Loucy (cell line): ENCODE data around the gene EPS8L3.

Experiments used
- EZH2phosphoT487 ChIP-seq: fragments of 200-600 bp; IDR thresholded peaks from 2 replicates; pipeline ENCODE4 v1.6.1; 2018; ENCODE audit warnings: antibody characterized with exemption, mild to moderate bottlenecking, moderate library complexity, borderline replicate concordance
- TF ChIP-seq, protein P1 (sequence below): fragments of 200-600 bp; sonication (generic); conservative IDR thresholded peaks from 2 replicates; pipeline ENCODE4 v1.5.1; 2014; ENCODE audit warnings: mild to moderate bottlenecking, antibody characterized with exemption, low read length

DNA sequence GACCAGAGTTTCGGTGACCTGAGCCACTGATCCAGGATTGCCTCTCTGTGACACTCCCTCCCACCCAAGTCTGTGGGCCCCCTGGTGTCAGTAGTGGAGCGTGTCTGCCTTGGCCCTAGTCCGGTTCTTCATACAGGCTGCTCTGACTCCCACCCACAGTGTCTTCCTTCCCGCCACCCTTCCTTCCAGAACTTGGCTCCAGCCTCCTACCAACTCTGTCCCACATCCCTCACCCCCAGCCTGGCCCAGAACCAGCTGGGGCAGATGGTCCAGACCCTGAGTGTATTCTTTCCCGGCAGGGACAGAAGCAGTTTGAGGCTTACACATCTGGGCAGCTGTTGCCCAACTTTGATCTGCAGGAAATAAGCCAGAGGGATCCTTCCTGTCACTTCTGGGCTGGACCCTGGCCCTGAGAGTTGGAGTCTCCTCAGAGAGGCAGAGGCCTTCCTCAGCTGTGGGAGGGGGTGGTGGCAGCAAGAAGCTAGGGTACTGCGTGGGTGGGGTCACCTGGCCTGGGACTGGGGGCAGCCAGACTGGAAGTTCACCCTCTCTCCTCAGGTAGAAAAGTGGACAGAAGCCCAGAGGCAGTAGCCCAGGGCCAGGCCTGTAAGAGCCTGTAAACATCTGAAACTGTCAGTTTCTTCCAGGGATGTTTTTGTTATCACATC lies 43.1 kb upstream of the EPS8L3 start:
- TF ChIP-seq, protein P1, sequence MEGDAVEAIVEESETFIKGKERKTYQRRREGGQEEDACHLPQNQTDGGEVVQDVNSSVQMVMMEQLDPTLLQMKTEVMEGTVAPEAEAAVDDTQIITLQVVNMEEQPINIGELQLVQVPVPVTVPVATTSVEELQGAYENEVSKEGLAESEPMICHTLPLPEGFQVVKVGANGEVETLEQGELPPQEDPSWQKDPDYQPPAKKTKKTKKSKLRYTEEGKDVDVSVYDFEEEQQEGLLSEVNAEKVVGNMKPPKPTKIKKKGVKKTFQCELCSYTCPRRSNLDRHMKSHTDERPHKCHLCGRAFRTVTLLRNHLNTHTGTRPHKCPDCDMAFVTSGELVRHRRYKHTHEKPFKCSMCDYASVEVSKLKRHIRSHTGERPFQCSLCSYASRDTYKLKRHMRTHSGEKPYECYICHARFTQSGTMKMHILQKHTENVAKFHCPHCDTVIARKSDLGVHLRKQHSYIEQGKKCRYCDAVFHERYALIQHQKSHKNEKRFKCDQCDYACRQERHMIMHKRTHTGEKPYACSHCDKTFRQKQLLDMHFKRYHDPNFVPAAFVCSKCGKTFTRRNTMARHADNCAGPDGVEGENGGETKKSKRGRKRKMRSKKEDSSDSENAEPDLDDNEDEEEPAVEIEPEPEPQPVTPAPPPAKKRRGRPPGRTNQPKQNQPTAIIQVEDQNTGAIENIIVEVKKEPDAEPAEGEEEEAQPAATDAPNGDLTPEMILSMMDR = peak; percentile 16
- TF ChIP-seq EZH2phosphoT487 = no peak
